HEK293T (cell line): ENCODE data around the gene CAPN12.

Source experiments
- CTCF ChIA-PET: fragments of 350-600 bp; formaldehyde crosslinking; extraction: SDS; loops from one replicate; lab custom pipeline; 2021; ENCODE audit warnings: antibody characterized with exemption, inconsistent platforms; lab: Yijun Ruan, JAX
- POLR2A ChIA-PET: fragments of 350-600 bp; formaldehyde crosslinking; extraction: SDS; loops from one replicate; lab custom pipeline; 2020; ENCODE audit warnings: antibody characterized with exemption, inconsistent platforms; lab: Yijun Ruan, JAX
- DNase-seq: peaks from one replicate; pipeline ENCODE4 v3.0.0; 2012; ENCODE audit warnings: mixed read lengths; ENCODE audit errors: extremely low spot score
- ARNT ChIP-seq: fragments of 450-650 bp; IDR thresholded peaks from 2 replicates; pipeline ENCODE4 v1.6.1; 2017; ENCODE audit warnings: mild to moderate bottlenecking
- BHLHE40 ChIP-seq: fragments of 450-650 bp; IDR thresholded peaks from 2 replicates; pipeline ENCODE4 v1.6.1; 2016; ENCODE audit warnings: mild to moderate bottlenecking, moderate library complexity, borderline replicate concordance
- CTBP1 ChIP-seq: fragments of 450-650 bp; IDR thresholded peaks from 2 replicates; pipeline ENCODE4 v1.6.1; 2016; ENCODE audit warnings: borderline replicate concordance
- ELF4 ChIP-seq: fragments of 450-650 bp; IDR thresholded peaks from 2 replicates; pipeline ENCODE4 v1.6.1; 2017; ENCODE audit warnings: antibody characterized with exemption
- FOXA1 ChIP-seq: fragments of 450-650 bp; IDR thresholded peaks from 2 replicates; pipeline ENCODE4 v1.6.1; 2016; ENCODE audit warnings: mild to moderate bottlenecking
- FOXK2 ChIP-seq: fragments of 450-650 bp; IDR thresholded peaks from 2 replicates; pipeline ENCODE4 v1.6.1; 2016; ENCODE audit warnings: mild to moderate bottlenecking
- FOXM1 ChIP-seq: fragments of 450-650 bp; IDR thresholded peaks from 2 replicates; pipeline ENCODE4 v1.6.1; 2017; ENCODE audit warnings: mild to moderate bottlenecking, borderline replicate concordance
- HDGF ChIP-seq: fragments of 450-650 bp; IDR thresholded peaks from 2 replicates; pipeline ENCODE4 v1.6.1; 2017; ENCODE audit warnings: antibody characterized with exemption, borderline replicate concordance
- L3MBTL2 ChIP-seq: fragments of 450-650 bp; conservative IDR thresholded peaks from 2 replicates; pipeline ENCODE4 v1.6.1; 2016; ENCODE audit warnings: mild to moderate bottlenecking
- LEF1 ChIP-seq: fragments of 450-650 bp; IDR thresholded peaks from 2 replicates; pipeline ENCODE4 v1.6.1; 2017; ENCODE audit warnings: mild to moderate bottlenecking, borderline replicate concordance
- NFRKB ChIP-seq: fragments of 450-650 bp; IDR thresholded peaks from 2 replicates; pipeline ENCODE4 v1.6.1; 2016; ENCODE audit warnings: mild to moderate bottlenecking, moderate library complexity
- SP1 ChIP-seq: fragments of 450-650 bp; IDR thresholded peaks from 2 replicates; pipeline ENCODE4 v1.6.1; 2017
- SUZ12 ChIP-seq: fragments of 450-650 bp; IDR thresholded peaks from 2 replicates; pipeline ENCODE4 v1.6.1; 2016; ENCODE audit warnings: mild to moderate bottlenecking
- TARDBP ChIP-seq: fragments of 450-650 bp; IDR thresholded peaks from 2 replicates; pipeline ENCODE4 v1.6.1; 2016
- ZNF384 ChIP-seq: fragments of 450-650 bp; IDR thresholded peaks from 2 replicates; pipeline ENCODE4 v1.6.1; 2016
- TF ChIP-seq, protein P1 (sequence below): fragments of 450-650 bp; IDR thresholded peaks from 2 replicates; pipeline ENCODE4 v1.6.1; 2016

CAPN12 gene

DNA sequence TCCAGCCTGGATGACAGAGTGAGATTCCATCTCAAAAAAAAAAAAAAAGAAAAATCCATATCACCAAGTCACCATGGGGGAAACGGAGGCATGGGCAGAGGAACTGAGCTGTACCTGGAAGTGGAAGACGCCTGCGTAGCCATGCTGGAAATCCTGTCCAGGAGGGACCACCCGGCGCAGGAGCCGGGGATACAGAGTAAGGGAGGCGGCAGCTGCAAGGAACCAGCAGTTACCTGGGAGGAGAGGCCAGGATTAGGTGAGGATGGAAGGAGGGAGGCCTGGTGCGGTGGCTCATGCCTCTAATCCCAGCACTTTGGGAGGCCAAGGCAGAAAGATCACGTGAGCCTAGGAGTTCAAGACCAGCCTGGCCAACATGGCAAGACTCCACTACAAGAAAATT lies 2.0 kb downstream of the CAPN12 start:
- ChIA-PET CTCF (interaction anchor here (0.7 kb wide), 1 partner anchor 677 kb away, joined by 4 read pairs; no protein-coding TSS in a partner anchor), POLR2A (no interaction called here)
- TF ChIP-seq NFRKB: no peak
- TF ChIP-seq, protein P1, sequence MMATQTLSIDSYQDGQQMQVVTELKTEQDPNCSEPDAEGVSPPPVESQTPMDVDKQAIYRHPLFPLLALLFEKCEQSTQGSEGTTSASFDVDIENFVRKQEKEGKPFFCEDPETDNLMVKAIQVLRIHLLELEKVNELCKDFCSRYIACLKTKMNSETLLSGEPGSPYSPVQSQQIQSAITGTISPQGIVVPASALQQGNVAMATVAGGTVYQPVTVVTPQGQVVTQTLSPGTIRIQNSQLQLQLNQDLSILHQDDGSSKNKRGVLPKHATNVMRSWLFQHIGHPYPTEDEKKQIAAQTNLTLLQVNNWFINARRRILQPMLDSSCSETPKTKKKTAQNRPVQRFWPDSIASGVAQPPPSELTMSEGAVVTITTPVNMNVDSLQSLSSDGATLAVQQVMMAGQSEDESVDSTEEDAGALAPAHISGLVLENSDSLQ: no peak
- no peak for TF ChIP-seq FOXM1
- TF ChIP-seq CTBP1: no peak
- TF ChIP-seq FOXK2: no peak
- no peak for TF ChIP-seq FOXA1
- no peak for TF ChIP-seq ARNT
- no peak for TF ChIP-seq TARDBP
- no peak for TF ChIP-seq ZNF384
- no peak for TF ChIP-seq HDGF
- no peak for TF ChIP-seq BHLHE40
- TF ChIP-seq ELF4: no peak
- no peak for DNase-seq

DNA sequence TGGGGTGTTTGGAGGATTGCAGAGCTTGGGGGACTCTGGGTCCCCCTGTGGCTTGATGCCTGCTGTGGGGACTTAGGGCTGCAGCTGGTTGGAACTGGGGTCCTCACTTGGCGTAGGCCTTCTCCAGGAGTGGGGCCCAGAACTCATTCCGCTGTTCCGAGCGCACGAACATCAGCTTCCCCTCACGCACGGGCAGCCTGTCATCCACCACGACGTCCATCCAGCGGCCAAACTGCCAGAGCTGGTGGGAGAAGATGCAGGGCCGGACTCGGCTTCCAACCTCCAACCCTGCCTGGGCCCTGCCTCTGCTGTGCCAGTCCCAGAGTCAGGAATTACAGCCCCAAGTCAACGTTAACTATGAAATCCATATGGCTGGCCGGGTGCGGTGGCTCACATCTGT lies 2.6 kb downstream of the CAPN12 start:
- POLR2A ChIA-PET: no interaction called here
- CTCF ChIA-PET: no interaction called here
- no peak for TF ChIP-seq HDGF
- TF ChIP-seq BHLHE40: no peak
- no peak for TF ChIP-seq ELF4
- DNase-seq: no peak

GRCh38 chr19:38740932-38741331 lies 3.3 kb downstream of the CAPN12 start:
- DNase-seq: no peak
- CTCF ChIA-PET: no interaction called here
- no peak for TF ChIP-seq SP1
- no peak for TF ChIP-seq L3MBTL2
- TF ChIP-seq SUZ12: no peak
- TF ChIP-seq CTBP1: no peak
- no peak for TF ChIP-seq ARNT
- no peak for TF ChIP-seq FOXM1
- no peak for TF ChIP-seq NFRKB
- no peak for TF ChIP-seq FOXA1
- POLR2A ChIA-PET: no interaction called here

DNA sequence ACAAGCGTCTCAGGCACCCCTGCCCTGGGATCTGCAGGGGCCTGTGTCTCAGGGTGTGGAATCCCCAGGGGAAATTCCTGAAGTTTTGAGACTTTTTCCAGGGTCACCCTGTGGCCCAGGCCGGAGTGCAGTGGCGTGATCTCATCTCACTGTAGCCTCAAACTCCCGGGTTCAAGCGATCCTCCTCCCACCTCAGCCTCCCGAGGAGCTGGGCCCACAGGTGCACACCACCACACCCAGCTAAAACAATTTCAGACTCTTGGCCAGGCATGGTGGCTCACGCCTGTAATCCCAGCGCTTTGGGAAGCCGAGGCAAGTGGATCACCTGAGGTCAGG lies 4.0 kb downstream of the CAPN12 start:
- TF ChIP-seq TARDBP (no peak), SUZ12 (no peak), FOXK2 (no peak), L3MBTL2 (no peak), SP1 (no peak), LEF1 (no peak), CTBP1 (no peak), ZNF384 (no peak), HDGF (no peak), FOXM1 (no peak), FOXA1 (no peak), NFRKB (no peak), ARNT (no peak), ELF4 (no peak), BHLHE40 (no peak)
- TF ChIP-seq, protein P1: no peak
- no peak for DNase-seq
- CTCF ChIA-PET: no interaction called here
- POLR2A ChIA-PET: no interaction called here

DNA sequence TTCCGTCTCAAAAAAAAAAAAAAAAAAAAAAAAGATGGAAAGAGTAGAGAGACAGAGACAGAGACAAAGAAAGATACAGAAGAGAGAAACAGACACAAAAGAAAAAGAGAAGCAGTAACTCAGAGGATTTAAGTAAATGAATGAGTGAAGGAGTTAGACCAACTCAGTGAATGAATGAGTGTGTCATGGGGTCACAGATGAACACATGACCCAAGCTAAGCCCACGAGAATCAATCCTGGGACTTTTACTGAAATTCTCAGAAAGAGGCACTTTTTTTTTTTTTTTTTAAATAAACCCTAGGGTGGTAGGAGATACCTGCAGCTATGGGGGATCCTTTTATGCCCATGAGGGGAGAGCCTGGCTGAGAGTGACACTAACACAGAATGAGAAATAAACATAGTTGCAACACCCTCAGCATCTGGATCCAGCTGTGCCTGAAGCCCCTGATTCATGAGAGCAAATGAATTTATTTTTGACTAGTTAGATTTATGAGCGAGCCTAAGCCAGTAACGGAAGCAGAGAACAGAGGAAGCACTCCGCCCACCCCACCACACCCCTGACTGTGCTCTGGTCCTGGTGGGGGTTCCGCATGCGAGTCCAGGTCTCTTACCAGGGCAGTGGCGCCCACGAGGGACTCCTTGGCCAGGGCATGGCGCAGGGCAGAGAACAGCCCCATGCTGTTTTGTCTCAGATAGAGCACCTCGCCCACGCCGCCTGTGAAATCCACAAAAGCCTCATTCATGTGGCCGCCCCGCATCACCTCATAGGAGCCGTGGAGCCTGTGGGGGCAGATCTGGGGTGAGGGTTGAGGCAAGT lies 4.6 kb downstream of the CAPN12 start:
- ChIA-PET POLR2A (no interaction called here), CTCF (no interaction called here)
- no peak for TF ChIP-seq SUZ12
- no peak for TF ChIP-seq FOXA1
- TF ChIP-seq ZNF384: no peak
- TF ChIP-seq SP1: no peak
- no peak for TF ChIP-seq L3MBTL2
- no peak for TF ChIP-seq HDGF
- TF ChIP-seq, protein P1: no peak
- no peak for TF ChIP-seq ELF4
- TF ChIP-seq ARNT: no peak
- no peak for TF ChIP-seq FOXM1
- TF ChIP-seq TARDBP: no peak
- no peak for TF ChIP-seq FOXK2
- TF ChIP-seq BHLHE40: no peak
- no peak for TF ChIP-seq LEF1
- TF ChIP-seq CTBP1: no peak
- DNase-seq: no peak

GRCh38 chr19:38737921-38738737 lies 6.1 kb downstream of the CAPN12 start:
- ChIA-PET POLR2A (no interaction called here), CTCF (no interaction called here)
- DNase-seq: no peak
- no peak for TF ChIP-seq LEF1
- no peak for TF ChIP-seq HDGF
- TF ChIP-seq SUZ12: no peak
- TF ChIP-seq ARNT: no peak
- no peak for TF ChIP-seq TARDBP
- no peak for TF ChIP-seq BHLHE40
- TF ChIP-seq NFRKB: no peak
- TF ChIP-seq SP1: no peak
- TF ChIP-seq FOXM1: no peak
- TF ChIP-seq FOXK2: no peak
- TF ChIP-seq FOXA1: no peak
- TF ChIP-seq ZNF384: no peak
- TF ChIP-seq, protein P1: no peak
- no peak for TF ChIP-seq ELF4
